Effector memory CD4-positive, alpha-beta T cell (primary cell): ENCODE measurements around the gene TBX10.
A peak's percentile ranks its signal among the peaks of the same experiment; 100 is the strongest.

ENCODE experiments used
- DNase-seq, 3 donors: peaks; one replicate each; pipeline ENCODE4 v3.0.0-alpha.2; 2020
- H3K27ac ChIP-seq: 2 replicates; pipeline ENCODE4 v1.7.0; 2013; ENCODE audit warnings: mild to moderate bottlenecking, low read length, moderate library complexity; ENCODE audit not compliant: insufficient read depth, poor library complexity, severe bottlenecking
- H3K27me3 ChIP-seq: replicated peaks from 2 replicates; pipeline ENCODE4 v1.7.0; 2013; ENCODE audit warnings: mild to moderate bottlenecking, low read length; ENCODE audit not compliant: insufficient read depth, control insufficient read depth, poor library complexity, severe bottlenecking
- H3K36me3 ChIP-seq: 2 replicates; pipeline ENCODE4 v1.7.0; 2013; ENCODE audit warnings: mild to moderate bottlenecking, low read length, moderate library complexity; ENCODE audit not compliant: control insufficient read depth, insufficient read depth
- H3K4me1 ChIP-seq: 2 replicates; pipeline ENCODE4 v1.7.0; 2013; ENCODE audit warnings: low read length, mild to moderate bottlenecking; ENCODE audit not compliant: control insufficient read depth, insufficient read depth, poor library complexity, severe bottlenecking
- H3K4me3 ChIP-seq: 2 replicates; pipeline ENCODE4 v1.7.0; 2013; ENCODE audit warnings: low read length, low read depth, mild to moderate bottlenecking; ENCODE audit not compliant: insufficient read depth, poor library complexity, severe bottlenecking
- H3K9me3 ChIP-seq: 2 replicates; pipeline ENCODE4 v1.7.0; 2013; ENCODE audit warnings: mild to moderate bottlenecking, low read length, moderate library complexity; ENCODE audit not compliant: control insufficient read depth

The TBX10 gene

DNA sequence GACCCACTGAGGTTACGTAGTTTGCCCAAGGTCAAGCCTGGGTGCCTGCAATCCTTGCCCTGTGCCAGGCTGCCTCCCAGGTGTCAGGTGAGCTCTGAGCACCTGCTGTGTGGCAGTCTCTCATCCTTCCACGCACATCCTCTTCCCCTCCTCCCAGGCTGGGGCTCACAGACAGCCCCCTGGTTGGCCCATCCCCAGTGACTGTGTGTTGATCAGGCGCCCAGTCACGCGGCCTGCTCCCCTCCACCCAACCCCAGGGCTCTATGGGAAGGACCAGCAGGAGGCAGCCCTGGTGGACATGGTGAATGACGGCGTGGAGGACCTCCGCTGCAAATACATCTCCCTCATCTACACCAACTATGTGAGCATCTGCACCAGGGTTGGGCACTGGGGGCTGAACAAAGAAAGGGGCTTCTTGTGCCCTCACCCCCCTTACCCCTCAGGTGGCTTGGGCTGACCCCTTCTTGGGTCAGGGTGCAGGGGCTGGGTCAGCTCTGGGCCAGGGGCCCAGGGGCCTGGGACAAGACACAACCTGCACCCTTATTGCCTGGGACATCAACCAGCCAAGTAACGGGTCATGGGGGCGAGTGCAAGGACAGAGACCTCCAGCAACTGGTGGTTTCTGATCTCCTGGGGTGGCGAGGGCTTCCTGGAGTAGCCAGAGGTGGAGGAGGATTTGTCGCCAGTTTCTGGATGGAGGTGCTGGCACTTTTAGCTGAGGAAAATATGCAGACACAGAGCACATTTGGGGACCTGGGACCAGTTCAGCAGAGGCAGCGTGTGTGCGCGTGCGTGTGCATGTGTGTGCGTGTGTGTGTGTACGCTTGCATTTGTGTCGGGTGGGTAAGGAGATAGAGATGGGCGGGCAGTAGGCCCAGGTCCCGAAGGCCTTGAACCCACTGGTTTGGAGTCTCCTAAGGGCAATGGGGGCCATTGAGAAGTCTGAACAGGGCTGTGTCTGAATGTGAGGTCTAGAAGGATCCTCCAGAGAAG, 54.4 kb downstream of the TBX10 start:
- H3K27me3 ChIP-seq = no peaks in the 10 kb centered on the region
- no peaks in the 10 kb centered on the region for H3K36me3 ChIP-seq
- DNase-seq = no peak
- H3K4me1 ChIP-seq = peaks cover 7% of the 10 kb centered on the region
- no peak overlapping the region for H3K4me3 ChIP-seq
- H3K27ac ChIP-seq = no peak overlapping the region
- no peaks in the 10 kb centered on the region for H3K9me3 ChIP-seq

DNA sequence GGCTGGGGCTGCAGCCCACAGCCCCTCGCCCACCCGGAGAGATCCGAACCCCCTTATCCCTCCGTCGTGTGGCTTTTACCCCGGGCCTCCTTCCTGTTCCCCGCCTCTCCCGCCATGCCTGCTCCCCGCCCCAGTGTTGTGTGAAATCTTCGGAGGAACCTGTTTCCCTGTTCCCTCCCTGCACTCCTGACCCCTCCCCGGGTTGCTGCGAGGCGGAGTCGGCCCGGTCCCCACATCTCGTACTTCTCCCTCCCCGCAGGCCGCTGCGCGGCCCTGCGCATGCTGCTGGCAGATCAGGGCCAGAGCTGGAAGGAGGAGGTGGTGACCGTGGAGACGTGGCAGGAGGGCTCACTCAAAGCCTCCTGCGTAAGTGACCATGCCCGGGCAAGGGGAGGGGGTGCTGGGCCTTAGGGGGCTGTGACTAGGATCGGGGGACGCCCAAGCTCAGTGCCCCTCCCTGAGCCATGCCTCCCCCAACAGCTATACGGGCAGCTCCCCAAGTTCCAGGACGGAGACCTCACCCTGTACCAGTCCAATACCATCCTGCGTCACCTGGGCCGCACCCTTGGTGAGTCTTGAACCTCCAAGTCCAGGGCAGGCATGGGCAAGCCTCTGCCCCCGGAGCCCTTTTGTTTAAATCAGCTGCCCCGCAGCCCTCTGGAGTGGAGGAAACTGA, 55.2 kb downstream of the TBX10 start:
- Histone ChIP-seq H3K36me3 (no peaks in the 10 kb centered on the region), H3K4me3 (peak overlapping the region; percentile 53), H3K4me1 (peaks cover 7% of the 10 kb centered on the region), H3K27me3 (no peaks in the 10 kb centered on the region), H3K9me3 (no peaks in the 10 kb centered on the region), H3K27ac (peak overlapping the region; percentile 68)
- DNase-seq = no peak

DNA sequence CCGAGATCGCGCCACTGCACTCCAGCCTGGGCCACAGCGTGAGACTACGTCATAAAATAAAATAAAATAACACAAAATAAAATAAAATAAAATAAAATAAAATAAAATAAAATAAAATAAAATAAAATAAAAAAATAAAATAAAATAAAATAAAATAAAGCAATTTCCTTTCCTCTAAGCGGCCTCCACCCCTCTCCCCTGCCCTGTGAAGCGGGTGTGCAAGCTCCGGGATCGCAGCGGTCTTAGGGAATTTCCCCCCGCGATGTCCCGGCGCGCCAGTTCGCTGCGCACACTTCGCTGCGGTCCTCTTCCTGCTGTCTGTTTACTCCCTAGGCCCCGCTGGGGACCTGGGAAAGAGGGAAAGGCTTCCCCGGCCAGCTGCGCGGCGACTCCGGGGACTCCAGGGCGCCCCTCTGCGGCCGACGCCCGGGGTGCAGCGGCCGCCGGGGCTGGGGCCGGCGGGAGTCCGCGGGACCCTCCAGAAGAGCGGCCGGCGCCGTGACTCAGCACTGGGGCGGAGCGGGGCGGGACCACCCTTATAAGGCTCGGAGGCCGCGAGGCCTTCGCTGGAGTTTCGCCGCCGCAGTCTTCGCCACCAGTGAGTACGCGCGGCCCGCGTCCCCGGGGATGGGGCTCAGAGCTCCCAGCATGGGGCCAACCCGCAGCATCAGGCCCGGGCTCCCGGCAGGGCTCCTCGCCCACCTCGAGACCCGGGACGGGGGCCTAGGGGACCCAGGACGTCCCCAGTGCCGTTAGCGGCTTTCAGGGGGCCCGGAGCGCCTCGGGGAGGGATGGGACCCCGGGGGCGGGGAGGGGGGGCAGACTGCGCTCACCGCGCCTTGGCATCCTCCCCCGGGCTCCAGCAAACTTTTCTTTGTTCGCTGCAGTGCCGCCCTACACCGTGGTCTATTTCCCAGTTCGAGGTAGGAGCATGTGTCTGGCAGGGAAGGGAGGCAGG, 56.0 kb downstream of the TBX10 start, which contains the start of gene GSTP1:
TSS of gene GSTP1 (plus strand) at position 566 of the 958 bp plus-strand sequence. CDS start at position 598, 32 bp downstream.
- Histone ChIP-seq H3K4me3 (peak within 1 kb of the TSS; percentile 53), H3K27me3 (no peaks in the 10 kb centered on the region), H3K36me3 (no peaks in the 10 kb centered on the region), H3K9me3 (no peaks in the 10 kb centered on the region), H3K27ac (peak within 1 kb of the TSS; percentile 68), H3K4me1 (peaks cover 7% of the 10 kb centered on the region)
- DNase-seq = peak; percentile 57 to 68 (median 60)

DNA sequence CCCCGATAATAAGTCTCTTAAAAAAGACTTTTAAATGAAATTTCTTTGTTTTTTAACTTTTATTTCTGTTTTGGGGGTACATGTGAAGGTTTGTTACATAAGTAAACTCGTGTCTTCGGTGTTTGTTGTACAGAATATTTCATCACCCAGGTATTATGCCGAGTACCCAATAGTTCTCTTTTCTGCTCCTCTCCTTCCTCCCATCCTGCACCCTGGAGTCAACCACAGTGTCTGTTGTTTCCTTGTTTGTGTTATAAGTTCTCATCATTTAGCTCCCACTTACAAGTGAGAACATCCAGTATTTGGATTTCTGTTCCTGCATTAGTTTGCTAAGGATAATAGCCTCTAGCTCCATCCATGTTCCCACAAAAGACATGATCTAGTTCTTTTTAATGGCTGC, 57.6 kb downstream of the TBX10 start:
- no peak for DNase-seq
- Histone ChIP-seq H3K9me3 (no peaks in the 10 kb centered on the region), H3K36me3 (no peaks in the 10 kb centered on the region), H3K27ac (no peak overlapping the region), H3K4me3 (no peak overlapping the region), H3K4me1 (peaks cover 7% of the 10 kb centered on the region), H3K27me3 (no peaks in the 10 kb centered on the region)

DNA sequence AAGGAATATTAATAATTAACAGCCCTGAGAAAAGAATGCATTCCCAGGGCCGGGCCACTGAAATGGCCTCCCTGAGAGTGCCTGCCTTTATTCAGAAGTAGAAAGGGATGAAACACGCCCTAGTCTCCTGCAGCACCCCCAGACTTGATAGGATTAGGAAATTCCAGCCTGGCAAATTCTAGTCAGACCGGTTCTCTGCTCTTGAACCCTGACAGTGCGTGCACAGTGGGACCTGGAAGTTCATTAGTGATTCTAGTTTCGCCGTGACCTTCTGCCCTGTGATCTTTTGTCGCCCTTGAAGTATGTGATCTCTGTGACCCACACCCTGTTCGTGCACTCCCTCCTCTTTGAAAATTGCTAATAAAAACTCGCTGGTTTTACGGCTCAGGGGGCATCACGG, 58.1 kb downstream of the TBX10 start:
- no peaks in the 10 kb centered on the region for H3K27me3 ChIP-seq
- H3K9me3 ChIP-seq = no peaks in the 10 kb centered on the region
- peaks cover 7% of the 10 kb centered on the region for H3K4me1 ChIP-seq
- no peaks in the 10 kb centered on the region for H3K36me3 ChIP-seq
- no peak overlapping the region for H3K27ac ChIP-seq
- DNase-seq = no peak
- H3K4me3 ChIP-seq = no peak overlapping the region
